ENCODE results near the gene ARHGAP26.

ARHGAP26 gene

GRCh38 chr5:142785206-142785605 is 15.0 kb downstream of the ARHGAP26 start:
- DNase-seq: no peak

- DNase-seq: no peak
Measured at GRCh38 chr5:142789206-142789605, 19.0 kb downstream of the ARHGAP26 start.

GRCh38 chr5:142792012-142792864 is 22.1 kb downstream of the ARHGAP26 start:
- no peak for DNase-seq

- no peak for DNase-seq
Measured at GRCh38 chr5:142792865-142793232, 22.7 kb downstream of the ARHGAP26 start.

- DNase-seq: no peak
Measured at GRCh38 chr5:142794537-142794936, 24.4 kb downstream of the ARHGAP26 start.

GRCh38 chr5:142795251-142795650 is 25.1 kb downstream of the ARHGAP26 start:
- DNase-seq: no peak

GRCh38 chr5:142796492-142797109 is 26.4 kb downstream of the ARHGAP26 start:
- DNase-seq: no peak

GRCh38 chr5:142797420-142797819 is 27.2 kb downstream of the ARHGAP26 start:
- no peak for DNase-seq

GRCh38 chr5:142798099-142798770 is 28.1 kb downstream of the ARHGAP26 start:
- DNase-seq: no peak

GRCh38 chr5:142800776-142801494 is 30.8 kb downstream of the ARHGAP26 start:
- no peak for DNase-seq

GRCh38 chr5:142801495-142801871 is 31.3 kb downstream of the ARHGAP26 start:
- DNase-seq: no peak

GRCh38 chr5:142803428-142804125 is 33.4 kb downstream of the ARHGAP26 start:
- no peak for DNase-seq

GRCh38 chr5:142805339-142805738 is 35.2 kb downstream of the ARHGAP26 start:
- no peak for DNase-seq

- no peak for DNase-seq
Measured at GRCh38 chr5:142806841-142807267, 36.7 kb downstream of the ARHGAP26 start.

- no peak for DNase-seq
Measured at GRCh38 chr5:142807372-142807911, 37.3 kb downstream of the ARHGAP26 start.

- peak; percentile 42 for DNase-seq
Measured at GRCh38 chr5:142808878-142809598, 38.9 kb downstream of the ARHGAP26 start.

- no peak for DNase-seq
Measured at GRCh38 chr5:142810081-142810480, 39.9 kb downstream of the ARHGAP26 start.

GRCh38 chr5:142810743-142811290 is 40.6 kb downstream of the ARHGAP26 start:
- DNase-seq: no peak

GRCh38 chr5:142811866-142812557 is 41.8 kb downstream of the ARHGAP26 start:
- DNase-seq: no peak

GRCh38 chr5:142813220-142813619 is 43.0 kb downstream of the ARHGAP26 start:
- DNase-seq: no peak

- DNase-seq: no peak
Measured at GRCh38 chr5:142814122-142814521, 43.9 kb downstream of the ARHGAP26 start.

Data from NCI-H2171 treated with DMSO at 0.1 percent for 48 hours (cell line).